Aorta (tissue), 5 donors: ENCODE data around the gene TLE5. TPM values are rescaled to one million over a fixed set of nuclear protein-coding genes. Genes with fewer than 3 reads are reported as not detected.

ENCODE experiments used
- ATAC-seq: fragments of 200-7000 bp; cut with Tn5 transposase; one replicate; pipeline ENCODE4 v1.9.1; 2022; ENCODE audit warnings: moderate library complexity; ENCODE audit not compliant: low FRiP score
- DNase-seq, 2 donors: peaks; one replicate each; pipeline ENCODE4 v3.0.0-alpha.2; 2020
- H3K27ac ChIP-seq, 2 donors: one replicate each; pipeline ENCODE4 v1.5.1; 2013; ENCODE audit warnings: low read length in 2 of 2, mild to moderate bottlenecking in 2 of 2, moderate library complexity in 2 of 2, control low read depth in 1 of 2, inconsistent platforms in 1 of 2, low read depth in 1 of 2
- H3K27me3 ChIP-seq, 2 donors: one replicate each; pipeline ENCODE4 v1.6.1; 2013; ENCODE audit warnings: control low read depth in 1 of 2, low read length in 1 of 2, mild to moderate bottlenecking in 1 of 2, moderate library complexity in 1 of 2; ENCODE audit not compliant: insufficient read depth in 2 of 2, control insufficient read depth in 1 of 2
- H3K36me3 ChIP-seq, 2 donors: one replicate each; pipeline ENCODE4 v1.6.1; 2013; ENCODE audit warnings: control low read depth in 1 of 2, low read length in 1 of 2, mild to moderate bottlenecking in 1 of 2; ENCODE audit not compliant: insufficient read depth in 2 of 2, control insufficient read depth in 1 of 2
- H3K4me1 ChIP-seq, 2 donors: one replicate each; pipeline ENCODE4 v1.6.1; 2013; ENCODE audit warnings: low read length in 2 of 2, control low read depth in 1 of 2, mild to moderate bottlenecking in 1 of 2, moderate library complexity in 1 of 2; ENCODE audit not compliant: insufficient read depth in 2 of 2, control insufficient read depth in 1 of 2
- H3K4me3 ChIP-seq, 2 donors: one replicate each; pipeline ENCODE4 v1.5.1; 2013; ENCODE audit warnings: low read length in 2 of 2, control low read depth in 1 of 2, mild to moderate bottlenecking in 1 of 2
- H3K9me3 ChIP-seq: one replicate; pipeline ENCODE4 v1.6.1; 2013; ENCODE audit warnings: mild to moderate bottlenecking, low read length; ENCODE audit not compliant: control insufficient read depth
- WGBS, 2 donors: extraction: QIAGEN DNeasy Blood & Tissue Kit; methylation state at CpG; one replicate each; pipeline ENCODE4 v1.1.7; 2013; 5-methylcytosine and 5-hydroxymethylcytosine counted together
- intact Hi-C, 2 donors: fragments of 100-400 bp; cut with DNase I; formaldehyde crosslinking; loops; one replicate each; pipeline versions ENCODE4 v1.14.2 to v1.15.0; 2022
- polyA plus RNA-seq, 2 donors: library from polyadenylated mRNA; stranded (reverse); fragments of 200-250 nt; gene quantifications; one replicate each; pipeline ENCODE4 v1.2.3, GENCODE V29; 2013
- total RNA-seq, 2 donors: library from RNA; stranded (reverse); fragmentation: NEBNext Ultra II Directional; extraction: Animal tissue kit (Norgen Biotek cat#: 25700); gene quantifications; one replicate each; pipeline ENCODE4 v1.2.1, GENCODE V29; 2021
- donor health status: healthy with polysubstance abuse.
- donor health status: Bipolar disorder and iron deficiency.
- donor health status: DM: no; HTN: no; CAD: no.
- donor health status: DM: no; HTN: no; CAD: no.
- donor health status: DM: yes; HTN: yes; CAD: no.

Gene TLE5
- total and polyA plus RNA-seq, 4 donors: 305 to 642 (median 486) TPM

DNA sequence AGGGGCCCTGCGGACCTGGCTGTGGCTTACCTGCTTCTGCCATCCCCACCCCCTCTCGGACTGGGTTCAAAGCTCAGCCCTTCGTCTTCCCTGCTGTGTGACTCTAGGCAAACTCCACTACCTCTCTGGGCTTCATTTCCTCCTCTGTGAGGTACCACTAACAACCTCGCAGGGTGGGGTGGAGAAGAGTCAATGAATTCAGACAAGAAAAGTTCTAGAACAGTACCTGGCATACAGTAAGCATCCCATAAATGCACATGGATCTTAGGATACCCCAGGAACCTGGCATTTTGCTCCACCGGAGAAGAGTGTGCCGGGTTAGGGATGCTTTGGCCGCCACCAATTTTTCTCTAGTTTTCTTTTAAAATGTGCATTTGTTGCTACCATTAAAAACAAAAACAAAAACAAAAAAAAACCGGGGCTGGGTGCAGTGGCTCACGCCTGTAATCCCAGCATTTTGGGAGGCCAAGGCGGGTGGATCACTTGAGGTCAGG, 3.4 kb downstream of the TLE5 start:
- Histone ChIP-seq H3K36me3 (peaks cover 2 to 9% of the 10 kb centered on the region in 2 donors), H3K4me3 (no peak overlapping the region), H3K9me3 (no peaks in the 10 kb centered on the region), H3K27ac (no peak overlapping the region), H3K27me3 (no peaks in the 10 kb centered on the region), H3K4me1 (no peaks in the 10 kb centered on the region)
- 93 to 94% methylated on average over 10 of the region's 10 CpGs for WGBS, 2 donors
- no peak for ATAC-seq
- no peak for DNase-seq
- intact Hi-C loops: no loop called here

DNA sequence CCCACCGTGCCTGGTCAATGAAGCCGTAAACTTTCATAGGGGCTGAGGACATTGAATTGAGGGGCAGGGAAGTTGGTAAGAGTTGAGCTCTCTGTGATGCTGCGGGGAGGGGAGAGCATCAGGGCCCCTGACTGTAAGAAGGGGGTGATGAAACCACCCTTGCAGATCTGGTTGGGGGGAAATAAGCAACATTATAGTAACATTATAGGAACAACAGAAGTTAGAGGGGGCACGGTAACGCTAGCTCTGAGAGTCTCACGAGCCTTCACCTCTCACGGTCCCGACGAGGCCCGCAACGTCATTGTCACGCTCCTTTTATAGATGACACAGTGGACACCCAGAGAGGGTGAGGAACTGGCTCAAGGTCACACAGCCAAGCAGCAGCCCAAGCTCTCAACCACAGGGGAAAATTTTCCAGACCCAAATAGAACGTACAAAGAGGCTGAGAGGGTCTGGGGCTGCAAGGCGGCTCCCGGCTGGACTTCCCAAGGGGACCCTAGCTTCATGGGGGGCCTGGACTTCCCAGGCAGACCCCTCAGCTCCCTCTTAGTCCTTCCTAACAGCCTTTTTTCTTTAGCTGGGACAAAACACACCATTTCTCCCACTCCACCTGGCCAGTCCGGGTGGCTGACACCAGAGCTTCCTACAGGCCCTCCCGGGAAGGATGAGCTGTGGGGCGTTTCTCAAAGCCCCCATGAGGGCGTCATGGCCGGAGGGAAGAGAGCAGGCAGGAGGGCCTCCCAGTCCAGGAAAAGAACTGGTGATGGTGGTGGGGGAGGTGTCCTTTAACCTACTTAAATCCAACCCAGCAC, 4.1 kb downstream of the TLE5 start:
- ATAC-seq (no peak), DNase-seq (peak in 1 of 2 donors; percentile 39)
- 83 to 87% methylated on average over 20 of the region's 20 CpGs for WGBS, 2 donors
- Histone ChIP-seq H3K27me3 (no peaks in the 10 kb centered on the region), H3K4me1 (no peaks in the 10 kb centered on the region), H3K27ac (no peak overlapping the region), H3K36me3 (peaks cover 2 to 9% of the 10 kb centered on the region in 2 donors), H3K9me3 (no peaks in the 10 kb centered on the region), H3K4me3 (no peak overlapping the region)
- intact Hi-C loops: no loop called here

DNA sequence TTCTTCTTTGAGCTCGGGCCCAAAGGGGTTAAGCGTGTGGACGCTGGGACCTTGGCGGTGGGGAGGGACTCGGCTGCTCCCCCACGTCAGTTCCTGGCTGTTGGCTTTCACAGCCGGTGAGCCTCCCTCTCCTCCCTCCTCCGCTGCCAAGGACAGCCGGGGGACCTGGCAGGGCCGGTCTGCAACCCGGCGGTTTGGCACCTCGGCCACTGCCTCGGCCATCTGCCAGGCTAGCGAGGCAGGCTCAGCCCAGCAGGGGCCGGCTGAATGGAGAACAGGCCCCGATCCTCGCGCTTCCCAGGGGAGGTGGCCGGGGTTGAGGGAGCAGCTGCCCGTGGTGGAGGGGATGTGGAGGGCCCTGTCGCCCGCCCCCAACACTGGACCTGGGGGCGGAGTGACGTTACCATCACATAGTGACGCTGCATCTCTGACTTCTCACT, 5.0 kb downstream of the TLE5 start:
- Histone ChIP-seq H3K9me3 (no peaks in the 10 kb centered on the region), H3K27me3 (no peaks in the 10 kb centered on the region), H3K4me1 (no peaks in the 10 kb centered on the region), H3K4me3 (no peak overlapping the region), H3K36me3 (peaks cover 2 to 9% of the 10 kb centered on the region in 2 donors), H3K27ac (no peak overlapping the region)
- ATAC-seq: peak; percentile 86
- intact Hi-C loops: no loop called here
- WGBS, 2 donors: 2 to 7% methylated on average over 26 of the region's 26 CpGs
- peak; percentile 92 to 95 for DNase-seq

DNA sequence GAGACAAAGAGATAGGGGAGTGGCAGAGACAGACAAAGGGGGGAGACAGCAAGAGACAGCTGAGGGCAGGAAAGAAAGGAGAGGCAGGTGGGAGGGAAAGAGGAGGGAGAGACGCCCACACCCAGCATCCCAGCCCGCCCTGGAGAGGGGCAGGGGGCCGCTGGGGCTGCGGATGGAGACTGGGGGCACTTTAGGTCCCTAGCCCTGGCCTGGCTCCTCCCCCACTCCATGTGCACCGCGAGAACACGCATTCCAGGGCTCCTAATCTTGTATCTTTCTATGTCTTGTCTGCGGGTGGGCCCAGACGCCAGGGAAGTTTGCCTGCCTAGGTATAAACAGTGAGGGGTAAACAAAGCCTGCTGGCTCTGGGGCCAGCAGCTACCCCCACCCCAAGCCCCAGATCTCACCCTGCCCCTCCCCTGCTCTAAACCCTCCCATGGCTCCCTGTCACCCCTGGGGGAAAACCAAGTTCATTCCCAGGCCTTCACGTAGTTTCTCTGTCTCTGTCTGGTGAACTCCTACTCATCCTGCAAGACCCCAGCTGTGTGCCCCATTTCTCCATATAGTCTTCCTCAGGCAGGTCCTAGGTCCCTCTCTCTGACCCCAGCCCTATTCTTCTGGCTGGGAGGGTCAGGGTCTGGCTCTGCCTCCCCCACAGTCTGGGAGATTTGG, 5.7 kb downstream of the TLE5 start:
- H3K4me1 ChIP-seq: no peaks in the 10 kb centered on the region
- ATAC-seq (no peak), DNase-seq (peak in 1 of 2 donors; percentile 41)
- H3K36me3 ChIP-seq: peaks cover 2 to 9% of the 10 kb centered on the region in 2 donors
- WGBS, 2 donors: 80 to 83% methylated on average over 7 to 10 of the region's 10 CpGs
- intact Hi-C loops: no loop called here
- no peaks in the 10 kb centered on the region for H3K9me3 ChIP-seq
- no peaks in the 10 kb centered on the region for H3K27me3 ChIP-seq
- no peak overlapping the region for H3K4me3 ChIP-seq
- H3K27ac ChIP-seq: no peak overlapping the region

DNA sequence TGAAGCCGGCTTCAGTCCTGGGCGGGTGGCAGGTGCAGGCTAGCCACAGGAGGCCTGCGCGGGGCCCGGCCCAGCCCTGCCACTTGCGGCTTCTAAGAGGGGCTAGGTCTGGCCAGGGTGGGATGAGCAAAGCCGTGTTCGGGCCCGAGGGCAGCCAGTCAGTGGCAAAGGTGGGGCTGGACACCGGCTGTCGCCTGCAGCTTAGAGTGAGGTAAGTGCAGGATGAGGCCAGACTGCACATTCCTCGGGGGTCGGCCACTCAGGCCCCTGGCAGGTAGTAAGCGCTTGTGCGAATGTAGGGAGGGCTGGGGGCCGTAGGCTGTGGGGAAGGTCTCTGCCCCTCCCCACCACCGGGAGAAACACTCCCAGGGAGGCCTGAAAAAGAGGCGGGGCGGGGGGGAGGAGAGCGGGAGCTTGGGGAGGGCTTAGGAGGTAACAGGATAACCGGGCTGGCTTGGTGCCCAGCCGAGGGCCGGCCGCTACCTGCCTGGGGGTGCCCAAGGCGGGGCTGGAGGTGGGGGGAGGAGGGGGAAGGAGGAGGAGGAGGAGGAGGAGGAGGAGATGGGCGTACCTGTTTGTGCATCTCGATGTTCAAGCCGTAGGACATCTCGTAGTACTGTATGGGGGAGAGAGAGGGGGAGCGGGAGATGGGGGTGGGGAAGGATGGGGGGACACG, 6.4 kb downstream of the TLE5 start:
- WGBS, 2 donors: 71 to 72% methylated on average over 30 to 31 of the region's 31 CpGs
- DNase-seq (peak in 1 of 2 donors; percentile 44), ATAC-seq (no peak)
- Histone ChIP-seq H3K27ac (no peak overlapping the region), H3K4me1 (no peaks in the 10 kb centered on the region), H3K36me3 (peaks cover 2 to 9% of the 10 kb centered on the region in 2 donors), H3K27me3 (no peaks in the 10 kb centered on the region), H3K9me3 (no peaks in the 10 kb centered on the region), H3K4me3 (no peak overlapping the region)
- intact Hi-C loops: no loop called here

DNA sequence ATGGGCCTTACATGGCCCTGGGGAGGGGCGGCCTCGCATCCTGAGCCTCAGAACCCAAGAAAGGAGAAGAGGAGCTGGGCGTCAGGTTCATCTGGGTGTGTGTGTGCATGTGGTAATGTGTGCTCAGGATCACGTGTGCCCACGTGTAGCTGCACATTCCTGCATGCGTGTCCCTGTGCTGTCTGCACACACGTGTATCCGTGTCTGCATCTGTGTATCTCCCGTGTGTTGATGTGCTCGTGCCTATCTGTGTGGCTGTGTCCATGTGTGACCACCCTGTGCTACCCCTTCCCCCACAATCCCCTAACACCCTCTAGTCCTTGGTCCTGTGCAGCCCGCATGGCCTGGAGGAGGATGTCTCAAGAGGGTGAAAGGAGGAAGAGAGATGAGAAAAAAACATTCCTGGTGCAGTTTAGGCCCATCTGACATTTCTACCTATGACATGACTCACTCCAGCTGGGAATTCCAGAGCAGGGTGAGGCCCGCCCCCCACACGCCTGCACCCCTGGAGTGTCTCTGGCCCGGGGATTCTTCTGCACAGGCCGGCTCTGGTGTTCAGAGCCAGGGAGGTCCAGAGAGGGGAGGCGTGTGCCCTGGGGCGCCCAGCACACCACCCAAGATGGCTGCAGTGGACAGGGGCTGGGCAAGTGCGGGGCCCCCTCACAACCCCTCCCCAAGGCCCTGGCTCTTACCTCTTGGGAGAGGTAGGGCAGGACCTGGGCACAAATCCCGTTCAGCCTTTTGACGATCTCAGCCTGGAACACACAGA, 7.1 kb downstream of the TLE5 start:
- H3K36me3 ChIP-seq: peaks cover 2 to 9% of the 10 kb centered on the region in 2 donors
- no peak overlapping the region for H3K4me3 ChIP-seq
- WGBS, 2 donors: 86 to 88% methylated on average over 20 of the region's 20 CpGs
- ATAC-seq (no peak), DNase-seq (no peak)
- H3K9me3 ChIP-seq: no peaks in the 10 kb centered on the region
- H3K4me1 ChIP-seq: no peaks in the 10 kb centered on the region
- H3K27me3 ChIP-seq: no peaks in the 10 kb centered on the region
- H3K27ac ChIP-seq: no peak overlapping the region
- intact Hi-C loops: no loop called here

DNA sequence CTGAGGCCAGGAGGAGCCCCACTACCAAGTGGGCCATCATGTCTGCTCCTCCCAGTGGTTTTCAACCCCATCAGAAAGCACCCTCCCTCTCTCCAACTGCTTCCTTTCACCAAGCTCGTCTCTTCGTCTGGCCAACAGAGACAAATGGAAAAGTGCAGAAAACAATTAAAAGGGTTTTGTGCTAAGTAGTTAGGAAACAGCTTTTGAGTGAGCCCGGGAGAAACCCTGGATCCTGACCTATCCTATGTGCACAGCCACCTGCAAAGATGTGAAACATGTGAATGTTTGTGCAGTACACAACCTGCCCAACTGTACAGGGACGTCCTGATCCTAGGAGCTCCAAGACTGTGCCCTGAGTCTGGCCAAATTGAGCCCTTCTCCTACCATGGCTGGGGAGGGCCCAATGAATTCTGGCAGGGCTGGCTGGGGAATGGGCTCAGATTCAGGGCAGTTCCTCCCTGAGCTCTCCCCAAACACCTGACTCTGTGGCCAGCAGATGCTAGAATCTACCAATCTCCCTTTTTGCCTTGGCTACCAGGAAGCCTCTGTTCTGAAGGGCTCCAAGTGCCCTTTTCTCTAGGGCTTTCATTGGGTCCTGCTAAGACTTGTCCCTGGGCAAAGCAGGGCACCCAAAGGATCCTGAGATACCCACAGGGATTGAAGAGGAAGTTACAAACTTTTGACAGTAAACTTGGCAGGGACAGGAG, 7.9 kb downstream of the TLE5 start:
- ATAC-seq: no peak
- no peaks in the 10 kb centered on the region for H3K9me3 ChIP-seq
- 73 to 79% methylated on average over 4 of the region's 4 CpGs for WGBS, 2 donors
- intact Hi-C loops: no loop called here
- H3K27ac ChIP-seq: no peak overlapping the region
- peaks cover 2 to 6% of the 10 kb centered on the region in 2 donors for H3K36me3 ChIP-seq
- DNase-seq: peak in 1 of 2 donors; percentile 36
- no peaks in the 10 kb centered on the region for H3K27me3 ChIP-seq
- H3K4me1 ChIP-seq: no peaks in the 10 kb centered on the region
- H3K4me3 ChIP-seq: no peak overlapping the region

DNA sequence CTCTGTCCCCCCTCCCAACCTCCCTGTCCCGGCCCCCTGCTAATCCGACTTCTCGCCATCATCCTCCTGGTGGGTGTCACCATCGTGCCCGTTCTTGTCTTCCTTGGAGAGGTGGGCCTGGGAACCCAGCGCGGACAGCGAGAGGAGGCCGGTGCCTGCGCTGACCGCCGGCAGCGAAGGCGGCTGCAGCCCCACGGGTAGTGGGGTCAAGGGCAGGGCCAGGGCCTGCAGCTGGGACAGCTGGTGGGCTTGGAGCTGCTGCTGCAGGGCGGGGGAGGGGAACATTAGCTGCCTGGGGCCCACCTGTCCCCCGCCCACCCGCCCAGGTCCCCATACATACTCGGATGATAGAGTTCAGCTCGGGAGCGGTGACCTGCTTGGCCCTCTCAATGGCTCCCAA, 8.5 kb downstream of the TLE5 start:
- no peak for DNase-seq
- ATAC-seq: no peak
- no peaks in the 10 kb centered on the region for H3K4me1 ChIP-seq
- H3K36me3 ChIP-seq: peaks cover 2 to 6% of the 10 kb centered on the region in 2 donors
- no peaks in the 10 kb centered on the region for H3K27me3 ChIP-seq
- 82 to 84% methylated on average over 21 of the region's 21 CpGs for WGBS, 2 donors
- H3K9me3 ChIP-seq: no peaks in the 10 kb centered on the region
- intact Hi-C loops: no loop called here
- no peak overlapping the region for H3K27ac ChIP-seq
- no peak overlapping the region for H3K4me3 ChIP-seq
